Keratinocyte (primary cell): ENCODE data around the gene MRTFB.

Experiments
- EZH2 ChIP-seq: IDR thresholded peaks from one replicate; pipeline ENCODE4 v1.6.1; 2012; ENCODE audit warnings: inconsistent platforms, mild to moderate bottlenecking, low read length, moderate library complexity
- TF ChIP-seq, protein P1 (sequence below), 3 experiments: IDR thresholded peaks in 1 of 3; conservative IDR thresholded peaks in 1 of 3; optimal IDR thresholded peaks in 1 of 3; 2 replicates in 2 of 3; 3 replicates in 1 of 3; pipeline versions ENCODE3 to v1.5.1; 2011; ENCODE audit warnings: low read length in 3 of 3, mild to moderate bottlenecking in 3 of 3, moderate library complexity in 2 of 3, control low read depth in 1 of 3, inconsistent platforms in 1 of 3; ENCODE audit not compliant: insufficient read depth in 2 of 3; ENCODE audit errors: extremely low read depth in 1 of 3

DNA sequence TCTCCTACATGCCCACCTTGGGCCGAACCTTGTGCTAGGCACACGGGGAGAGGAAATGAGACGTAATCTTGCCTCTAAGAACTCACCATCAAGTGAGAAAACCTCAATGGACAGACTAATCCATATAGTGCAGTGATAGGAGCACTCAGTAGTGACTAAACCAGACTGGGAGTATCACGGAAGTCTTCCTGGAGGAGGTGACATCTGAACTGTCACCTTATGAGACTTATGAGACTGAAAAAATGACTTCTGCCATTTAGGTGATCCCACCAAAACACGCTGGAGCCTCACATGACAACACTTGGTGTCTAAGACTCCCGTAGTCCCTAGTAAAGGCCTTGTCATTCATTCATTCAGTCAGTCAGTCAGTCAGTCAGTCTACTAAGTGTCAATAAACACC is 27.3 kb upstream of the MRTFB start:
- TF ChIP-seq, protein P1, sequence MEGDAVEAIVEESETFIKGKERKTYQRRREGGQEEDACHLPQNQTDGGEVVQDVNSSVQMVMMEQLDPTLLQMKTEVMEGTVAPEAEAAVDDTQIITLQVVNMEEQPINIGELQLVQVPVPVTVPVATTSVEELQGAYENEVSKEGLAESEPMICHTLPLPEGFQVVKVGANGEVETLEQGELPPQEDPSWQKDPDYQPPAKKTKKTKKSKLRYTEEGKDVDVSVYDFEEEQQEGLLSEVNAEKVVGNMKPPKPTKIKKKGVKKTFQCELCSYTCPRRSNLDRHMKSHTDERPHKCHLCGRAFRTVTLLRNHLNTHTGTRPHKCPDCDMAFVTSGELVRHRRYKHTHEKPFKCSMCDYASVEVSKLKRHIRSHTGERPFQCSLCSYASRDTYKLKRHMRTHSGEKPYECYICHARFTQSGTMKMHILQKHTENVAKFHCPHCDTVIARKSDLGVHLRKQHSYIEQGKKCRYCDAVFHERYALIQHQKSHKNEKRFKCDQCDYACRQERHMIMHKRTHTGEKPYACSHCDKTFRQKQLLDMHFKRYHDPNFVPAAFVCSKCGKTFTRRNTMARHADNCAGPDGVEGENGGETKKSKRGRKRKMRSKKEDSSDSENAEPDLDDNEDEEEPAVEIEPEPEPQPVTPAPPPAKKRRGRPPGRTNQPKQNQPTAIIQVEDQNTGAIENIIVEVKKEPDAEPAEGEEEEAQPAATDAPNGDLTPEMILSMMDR (optimal IDR thresholded peaks at IDR 0.05 in 1 of 3, IDR thresholded peaks at IDR 0.05 in 1 of 3, conservative IDR thresholded peaks at IDR 0.05 in 1 of 3; ENCODE audit: extremely low read depth in 1 of 3, insufficient read depth in 2 of 3, low read length in 3 of 3): no peak
- TF ChIP-seq EZH2: no peak
